Esophagus squamous epithelium (tissue), 5 donors: ENCODE measurements around the gene UBE2R2. TPM values are rescaled to one million over a fixed set of nuclear protein-coding genes. Genes with fewer than 3 reads are reported as not detected.

ENCODE experiments used
- DNase-seq: peaks from one replicate; lab custom pipeline; 2025; lab: John Stamatoyannopoulos, UW
- H3K27ac ChIP-seq, 4 donors: fragments of 200-600 bp; sonication (generic); one replicate each; pipeline ENCODE4 v1.5.1; 2016 to 2019; ENCODE audit warnings: mild to moderate bottlenecking in 1 of 4
- H3K27me3 ChIP-seq, 4 donors: fragments of 200-600 bp; sonication (generic); 1 replicate in 3 of 4; 2 replicates in 1 of 4; pipeline versions ENCODE4 v1.5.1 to v1.6.0; 2017 to 2021; ENCODE audit warnings: antibody characterized with exemption in 1 of 4
- H3K36me3 ChIP-seq, 3 donors: fragments of 200-600 bp; sonication (generic); one replicate each; pipeline ENCODE4 v1.5.1; 2016 to 2019
- H3K4me1 ChIP-seq, 3 donors: fragments of 200-600 bp; sonication (generic); one replicate each; pipeline ENCODE4 v1.5.1; 2017 to 2019
- H3K4me3 ChIP-seq, 4 donors: fragments of 200-600 bp; sonication (generic); 1 replicate in 3 of 4; 2 replicates in 1 of 4; pipeline ENCODE4 v1.5.1; 2016 to 2019; ENCODE audit warnings: mild to moderate bottlenecking in 2 of 4, moderate library complexity in 1 of 4
- H3K9me3 ChIP-seq, 3 donors: fragments of 200-600 bp; sonication (generic); one replicate each; pipeline ENCODE4 v1.5.1; 2016 to 2019
- CTCF ChIP-seq, 6 experiments: fragments of 450-650 bp in 4 of 6; fragments of 200-600 bp in 2 of 6; sonication (generic) in 2 of 6; IDR thresholded peaks; one replicate each; pipeline ENCODE4 v1.5.1; 2016 to 2019; ENCODE audit warnings: antibody characterized with exemption in 6 of 6, mild to moderate bottlenecking in 4 of 6, moderate library complexity in 4 of 6
- POLR2A ChIP-seq, 4 donors: fragments of 450-650 bp; IDR thresholded peaks; one replicate each; pipeline ENCODE4 v1.6.1; 2017; ENCODE audit warnings: antibody characterized with exemption in 4 of 4, mild to moderate bottlenecking in 4 of 4, moderate library complexity in 3 of 4
- WGBS, 2 donors: methylation state at CpG; one replicate each; pipeline ENCODE4 v1.1.5; 2018; 5-methylcytosine and 5-hydroxymethylcytosine counted together
- intact Hi-C: fragments of 100-400 bp; cut with DNase I; formaldehyde crosslinking; loops from one replicate; pipeline ENCODE4 v1.15.0; 2022
- total RNA-seq, 4 donors: library from RNA; depleted of rRNA; stranded (reverse); fragments of >200 nt; gene quantifications; one replicate each; pipeline ENCODE4 v1.1.0, GENCODE V29; 2016
- donor health status: DM: yes; HTN: yes; CAD: no.

UBE2R2 gene
- total RNA-seq, 4 donors from 2014 or later, result 14.3 to 19.1 (median 16.7) TPM

- peaks cover 0 to 35% (median 10%) of the 10 kb centered on the region in 3 donors for H3K36me3 ChIP-seq
- intact Hi-C loops, result no loop called here
- 93 to 95% methylated on average over 4 of the region's 4 CpGs for WGBS, 2 donors
- H3K4me1 ChIP-seq, result peaks cover 0 to 11% (median 0%) of the 10 kb centered on the region in 3 donors
- H3K27me3 ChIP-seq, result no peaks in the 10 kb centered on the region
- TF ChIP-seq POLR2A (IDR thresholded peaks at IDR 0.05) (no peak), CTCF (IDR thresholded peaks at IDR 0.05) (no peak)
- no peaks in the 10 kb centered on the region for H3K9me3 ChIP-seq
- no peak for DNase-seq
- H3K4me3 ChIP-seq, result no peak overlapping the region
- H3K27ac ChIP-seq, result no peak overlapping the region
These were observed 91.8 kb downstream of the UBE2R2 start for GRCh38 chr9:33908749-33909148.

GRCh38 chr9:33913541-33913940 lies 96.6 kb downstream of the UBE2R2 start:
- Histone ChIP-seq H3K9me3 (no peaks in the 10 kb centered on the region), H3K4me1 (no peaks in the 10 kb centered on the region), H3K36me3 (peaks cover 8 to 76% (median 17%) of the 10 kb centered on the region in 3 donors), H3K27me3 (no peaks in the 10 kb centered on the region), H3K4me3 (no peak overlapping the region), H3K27ac (no peak overlapping the region)
- no peak for DNase-seq
- whole genome bisulfite sequencing, 2 donors, result 73 to 87% methylated on average over 1 of the region's 1 CpG
- intact Hi-C loops, result no loop called here
- TF ChIP-seq POLR2A (IDR thresholded peaks at IDR 0.05) (no peak), CTCF (IDR thresholded peaks at IDR 0.05) (no peak)

GRCh38 chr9:33914887-33915628 lies 98.1 kb downstream of the UBE2R2 start:
- no peaks in the 10 kb centered on the region for H3K9me3 ChIP-seq
- no peaks in the 10 kb centered on the region for H3K4me1 ChIP-seq
- H3K4me3 ChIP-seq, result no peak overlapping the region
- 89 to 90% methylated on average over 3 of the region's 3 CpGs for WGBS, 2 donors
- intact Hi-C loops, result no loop called here
- H3K27ac ChIP-seq, result no peak overlapping the region
- TF ChIP-seq POLR2A (IDR thresholded peaks at IDR 0.05) (no peak), CTCF (IDR thresholded peaks at IDR 0.05) (no peak)
- no peaks in the 10 kb centered on the region for H3K27me3 ChIP-seq
- no peak for DNase-seq
- H3K36me3 ChIP-seq, result peaks cover 8 to 83% (median 24%) of the 10 kb centered on the region in 3 donors

- WGBS, 2 donors, result 88 to 94% methylated on average over 9 of the region's 9 CpGs
- Histone ChIP-seq H3K4me3 (no peak overlapping the region), H3K27me3 (no peaks in the 10 kb centered on the region), H3K9me3 (no peaks in the 10 kb centered on the region), H3K4me1 (no peaks in the 10 kb centered on the region), H3K36me3 (peaks cover 10 to 100% (median 24%) of the 10 kb centered on the region in 3 donors), H3K27ac (no peak overlapping the region)
- DNase-seq, result no peak
- TF ChIP-seq CTCF (IDR thresholded peaks at IDR 0.05) (no peak), POLR2A (IDR thresholded peaks at IDR 0.05) (no peak)
- intact Hi-C loops, result no loop called here
These were observed 100.1 kb downstream of the UBE2R2 start for GRCh38 chr9:33917036-33917435.

- no peaks in the 10 kb centered on the region for H3K27me3 ChIP-seq
- no peak overlapping the region for H3K27ac ChIP-seq
- TF ChIP-seq CTCF (IDR thresholded peaks at IDR 0.05) (no peak), POLR2A (IDR thresholded peaks at IDR 0.05) (no peak)
- H3K4me1 ChIP-seq, result no peaks in the 10 kb centered on the region
- WGBS, 2 donors, result 89 to 95% methylated on average over 4 to 6 of the region's 6 CpGs
- no peak overlapping the region for H3K4me3 ChIP-seq
- no peaks in the 10 kb centered on the region for H3K9me3 ChIP-seq
- intact Hi-C loops, result no loop called here
- H3K36me3 ChIP-seq, result peaks cover 30 to 100% (median 32%) of the 10 kb centered on the region in 3 donors
- no peak for DNase-seq
These were observed 102.4 kb downstream of the UBE2R2 start for GRCh38 chr9:33919276-33919897.
